PC-3 (cell line): Measurements from ENCODE around the gene KCNJ12. TPM values are rescaled to one million over a fixed set of nuclear protein-coding genes. Genes with fewer than 3 reads are reported as not detected.

Experiments used
- ATAC-seq: fragments of 200-7000 bp; cut with Tn5 transposase; 2 replicates; pipeline ENCODE4 v1.9.1; 2020; ENCODE audit warnings: mild to moderate bottlenecking, moderate library complexity
- BruUV-seq: library from RNA; stranded (reverse); fragments of 400-500 nt; replicated peaks from 2 replicates; lab custom pipeline; 2021; lab: Mats Ljungman, UMichigan
- CTCF ChIA-PET: fragments of 300-600 bp; sonication (Branson Sonifier 250); formaldehyde crosslinking; loops from one replicate; lab custom pipeline; 2022; ENCODE audit warnings: antibody characterized with exemption; lab: Charles Lee
- POLR2A ChIA-PET: fragments of 300-600 bp; sonication (Branson Sonifier 250); formaldehyde crosslinking; loops from one replicate; lab custom pipeline; 2022; ENCODE audit warnings: antibody characterized with exemption; ENCODE audit not compliant: unreplicated experiment; lab: Charles Lee
- DNase-seq: peaks from one replicate; pipeline ENCODE4 v3.0.0-alpha.2; 2015
- H2AFZ ChIP-seq: fragments of 300-600 bp; sonication (generic); 2 replicates; pipeline ENCODE4 v1.6.0; 2016; ENCODE audit warnings: antibody characterized with exemption, low read length
- H3F3A ChIP-seq: fragments of 300-600 bp; sonication (generic); one replicate; pipeline ENCODE4 v1.6.0; 2017; ENCODE audit warnings: antibody characterized with exemption, low read length, control low read depth, mild to moderate bottlenecking; ENCODE audit not compliant: unreplicated experiment
- H3K27ac ChIP-seq: fragments of 300-600 bp; sonication (generic); 2 replicates; pipeline ENCODE4 v1.5.1; 2016; ENCODE audit warnings: mild to moderate bottlenecking, low read length
- H3K27me3 ChIP-seq: fragments of 300-600 bp; sonication (generic); 2 replicates; pipeline ENCODE4 v1.6.1; 2016; ENCODE audit warnings: low read length, mixed read lengths
- H3K36me3 ChIP-seq: fragments of 300-600 bp; sonication (generic); 2 replicates; pipeline ENCODE4 v1.6.1; 2016; ENCODE audit warnings: low read depth, mixed run types, low read length, mixed read lengths
- H3K4me1 ChIP-seq: fragments of 300-600 bp; sonication (generic); 2 replicates; pipeline ENCODE4 v1.5.1; 2016; ENCODE audit warnings: low read length; ENCODE audit not compliant: insufficient read depth
- H3K4me2 ChIP-seq: fragments of 300-600 bp; sonication (generic); 2 replicates; pipeline ENCODE4 v1.6.0; 2016; ENCODE audit warnings: low read length
- H3K4me3 ChIP-seq: fragments of 300-600 bp; sonication (generic); 2 replicates; pipeline ENCODE4 v1.5.1; 2016; ENCODE audit warnings: mild to moderate bottlenecking, low read length, mixed read lengths
- H3K79me2 ChIP-seq: fragments of 300-600 bp; sonication (generic); 2 replicates; pipeline ENCODE4 v1.6.1; 2017; ENCODE audit warnings: low read length, mixed read lengths
- H3K9ac ChIP-seq: fragments of 300-600 bp; sonication (generic); 2 replicates; pipeline ENCODE4 v1.6.0; 2016; ENCODE audit warnings: mild to moderate bottlenecking, low read length
- H3K9me2 ChIP-seq: fragments of 300-600 bp; sonication (generic); replicated peaks from 2 replicates; pipeline ENCODE4 v1.6.1; 2016; ENCODE audit warnings: mixed run types, low read length, mixed read lengths
- H3K9me3 ChIP-seq: fragments of 300-600 bp; sonication (generic); 2 replicates; pipeline ENCODE4 v1.6.1; 2016; ENCODE audit warnings: low read length, mixed read lengths
- H4K20me1 ChIP-seq: fragments of 300-600 bp; sonication (generic); 2 replicates; pipeline ENCODE4 v1.6.1; 2016; ENCODE audit warnings: low read length, mixed read lengths
- CTCF ChIP-seq: fragments of 300-600 bp; sonication (generic); conservative IDR thresholded peaks from 2 replicates; pipeline ENCODE4 v1.5.1; 2017; ENCODE audit warnings: antibody characterized with exemption, low read depth, mild to moderate bottlenecking, low read length
- EZH2 ChIP-seq: fragments of 300-600 bp; sonication (generic); IDR thresholded peaks from one replicate; pipeline ENCODE4 v1.6.1; 2017; ENCODE audit warnings: antibody characterized with exemption, mild to moderate bottlenecking, low read length; ENCODE audit not compliant: unreplicated experiment
- EZH2phosphoT487 ChIP-seq: fragments of 300-600 bp; sonication (generic); IDR thresholded peaks from 2 replicates; pipeline ENCODE4 v1.6.1; 2018; ENCODE audit warnings: mild to moderate bottlenecking, antibody characterized with exemption, low read length, borderline replicate concordance
- intact Hi-C: fragments of 100-400 bp; cut with micrococcal nuclease; formaldehyde crosslinking; loops from 2 replicates; pipeline ENCODE4 v1.9.0; 2023
- total RNA-seq: library from RNA; depleted of rRNA; stranded (reverse); fragments of >200 nt; gene quantifications from 2 replicates; pipeline ENCODE4 v1.2.3, GENCODE V29; 2014

Gene KCNJ12
- total RNA-seq, 1 experiment from 2014 or later, result 11.1 TPM

DNA sequence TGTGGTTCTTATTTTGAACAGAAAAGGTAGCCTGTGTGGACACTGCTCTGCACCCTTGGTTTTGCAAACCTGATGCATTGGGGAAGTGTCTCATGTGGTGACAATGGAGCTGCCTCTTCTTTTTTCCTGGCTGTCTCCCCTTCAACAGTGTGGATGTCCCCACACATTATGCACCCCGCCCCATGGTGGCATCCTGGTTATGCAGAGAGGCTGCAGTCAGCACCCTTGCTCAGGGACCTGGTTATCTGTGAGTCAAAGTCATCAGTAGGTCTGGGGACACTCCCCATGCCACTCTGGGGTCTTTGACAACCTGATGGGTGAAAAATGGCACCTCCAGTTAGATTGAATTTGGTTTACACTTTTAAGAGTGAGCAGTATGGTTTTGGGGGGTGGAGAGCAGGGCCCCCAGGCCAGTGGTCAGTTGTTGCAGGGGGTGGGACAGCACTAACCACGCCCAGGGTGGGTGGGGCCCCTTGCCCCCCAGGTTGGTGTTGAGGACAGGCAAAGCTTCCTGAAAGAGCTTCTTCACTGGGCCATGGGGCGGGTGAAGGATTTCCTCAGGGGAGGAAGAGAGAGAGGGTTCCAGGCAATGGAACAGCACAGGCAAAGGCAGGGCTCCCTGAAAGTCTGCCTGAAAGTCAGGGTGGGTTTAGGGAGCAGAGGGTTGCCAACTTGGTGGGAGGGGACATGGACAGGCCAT lies 24.6 kb upstream of the KCNJ12 start:
- POLR2A ChIA-PET, result no interaction called here
- Histone ChIP-seq H3K4me3 (no peak overlapping the region), H3K9ac (no peak overlapping the region), H3K9me3 (no peaks in the 10 kb centered on the region), H3K4me2 (no peak overlapping the region), H2AFZ (no peak overlapping the region), H3K4me1 (no peaks in the 10 kb centered on the region), H4K20me1 (no peaks in the 10 kb centered on the region), H3F3A (no peaks in the 10 kb centered on the region), H3K9me2 (no peaks in the 10 kb centered on the region), H3K27me3 (no peaks in the 10 kb centered on the region), H3K79me2 (no peaks in the 10 kb centered on the region), H3K27ac (no peak overlapping the region), H3K36me3 (no peaks in the 10 kb centered on the region)
- no peak for ATAC-seq
- intact Hi-C loops, result no loop called here
- no TSS peak for BruUV-seq
- no peak for DNase-seq
- no peak for TF ChIP-seq EZH2
- TF ChIP-seq CTCF, result no peak
- no peak for TF ChIP-seq EZH2phosphoT487
- CTCF ChIA-PET, result no interaction called here

- no peaks in the 10 kb centered on the region for H3K27me3 ChIP-seq
- ATAC-seq (no peak), DNase-seq (no peak)
- no peaks in the 10 kb centered on the region for H4K20me1 ChIP-seq
- H2AFZ ChIP-seq, result no peak overlapping the region
- ChIA-PET POLR2A (no interaction called here), CTCF (no interaction called here)
- no peak overlapping the region for H3K9ac ChIP-seq
- H3K4me1 ChIP-seq, result no peaks in the 10 kb centered on the region
- no peak overlapping the region for H3K4me2 ChIP-seq
- H3K79me2 ChIP-seq, result no peaks in the 10 kb centered on the region
- no peak overlapping the region for H3K27ac ChIP-seq
- BruUV-seq, result no TSS peak
- H3K9me3 ChIP-seq, result no peaks in the 10 kb centered on the region
- no peak overlapping the region for H3K4me3 ChIP-seq
- H3K9me2 ChIP-seq, result no peaks in the 10 kb centered on the region
- H3F3A ChIP-seq, result no peaks in the 10 kb centered on the region
- intact Hi-C loops, result no loop called here
- TF ChIP-seq EZH2, result no peak
- no peak for TF ChIP-seq EZH2phosphoT487
- TF ChIP-seq CTCF, result no peak
- no peaks in the 10 kb centered on the region for H3K36me3 ChIP-seq
Measured at GRCh38 chr17:21352221-21352980, 23.8 kb upstream of the KCNJ12 start.

- TF ChIP-seq EZH2phosphoT487, result no peak
- intact Hi-C loops, result no loop called here
- POLR2A ChIA-PET, result no interaction called here
- H3K9me2 ChIP-seq, result no peaks in the 10 kb centered on the region
- H3K4me2 ChIP-seq, result no peak overlapping the region
- H3K27me3 ChIP-seq, result no peaks in the 10 kb centered on the region
- H4K20me1 ChIP-seq, result no peaks in the 10 kb centered on the region
- no peak for ATAC-seq
- no peak overlapping the region for H3K9ac ChIP-seq
- DNase-seq, result no peak
- no peaks in the 10 kb centered on the region for H3K79me2 ChIP-seq
- BruUV-seq, result no TSS peak
- no peak overlapping the region for H3K4me3 ChIP-seq
- no peak overlapping the region for H3K27ac ChIP-seq
- H3K4me1 ChIP-seq, result no peaks in the 10 kb centered on the region
- H3K36me3 ChIP-seq, result no peaks in the 10 kb centered on the region
- H3F3A ChIP-seq, result no peaks in the 10 kb centered on the region
- CTCF ChIA-PET, result no interaction called here
- H3K9me3 ChIP-seq, result no peaks in the 10 kb centered on the region
- H2AFZ ChIP-seq, result no peak overlapping the region
Measured at GRCh38 chr17:21352981-21353265, 23.2 kb upstream of the KCNJ12 start.
